T-cell (primary cell): ENCODE data around the gene ZNF700. TPM values are rescaled to one million over a fixed set of nuclear protein-coding genes. Genes with fewer than 3 reads are reported as not detected.
"Not testable (repeated sequence)": the region's sequence is repeated elsewhere in the genome, so short reads cannot be mapped to it uniquely, and the experiment has no call there.

Experiments used
- ATAC-seq, 4 experiments: fragments of 200-7000 bp in 3 of 4; fragments of 150-1000 bp in 1 of 4; cut with Tn5 transposase; replicated peaks in 1 of 4; 1 replicate in 3 of 4; 2 replicates in 1 of 4; pipeline ENCODE4 v1.10.0; 2021; ENCODE audit warnings: moderate library complexity in 3 of 4, mild to moderate bottlenecking in 2 of 4, moderate number of reproducible peaks in 1 of 4
- CTCF ChIA-PET, 2 donors: fragments of 300-600 bp; sonication (Branson Sonifier 250); formaldehyde crosslinking; loops; one replicate each; lab custom pipeline; 2022; ENCODE audit warnings: antibody characterized with exemption in 2 of 2; lab: Charles Lee
- POLR2A ChIA-PET, 2 donors: fragments of 300-600 bp; sonication (Branson Sonifier 250); formaldehyde crosslinking; loops; one replicate each; lab custom pipeline; 2022; ENCODE audit warnings: antibody characterized with exemption in 2 of 2; lab: Charles Lee
- DNase-seq, 35 experiments: peaks; one replicate each; pipeline versions ENCODE4 v3.0.0 to v3.0.0-alpha.2; 2013 to 2023
- H3K27ac ChIP-seq: one replicate; pipeline ENCODE4 v1.5.1; 2013; ENCODE audit warnings: low read length
- H3K27me3 ChIP-seq, 2 experiments: replicated peaks in 1 of 2; 1 replicate in 1 of 2; 2 replicates in 1 of 2; pipeline versions ENCODE4 v1.6.1 to v1.7.0; 2013; ENCODE audit warnings: low read length in 1 of 2, mixed read lengths in 1 of 2; ENCODE audit not compliant: control insufficient read depth in 2 of 2, insufficient read depth in 2 of 2; ENCODE audit errors: extremely low read depth in 1 of 2
- H3K36me3 ChIP-seq, 2 donors: 1 replicate in 1 of 2; 2 replicates in 1 of 2; pipeline versions ENCODE4 v1.6.1 to v1.7.0; 2013; ENCODE audit warnings: low read length in 1 of 2; ENCODE audit not compliant: control insufficient read depth in 2 of 2, insufficient read depth in 1 of 2; ENCODE audit errors: extremely low read depth in 1 of 2
- H3K4me1 ChIP-seq, 2 experiments: 1 replicate in 1 of 2; 2 replicates in 1 of 2; pipeline versions ENCODE4 v1.6.1 to v1.7.0; 2013; ENCODE audit warnings: low read length in 2 of 2, mixed read lengths in 1 of 2; ENCODE audit not compliant: insufficient read depth in 2 of 2, control insufficient read depth in 1 of 2; ENCODE audit errors: extremely low read depth in 1 of 2
- H3K4me3 ChIP-seq, 2 donors: 1 replicate in 1 of 2; 2 replicates in 1 of 2; pipeline versions ENCODE4 v1.5.1 to v1.7.0; 2013; ENCODE audit warnings: mild to moderate bottlenecking in 2 of 2, low read length in 1 of 2, moderate library complexity in 1 of 2; ENCODE audit not compliant: control insufficient read depth in 1 of 2; ENCODE audit errors: extremely low read depth in 1 of 2
- H3K9me3 ChIP-seq: 2 replicates; pipeline ENCODE4 v1.7.0; 2013
- H3K27ac Mint-ChIP-seq, 2 donors: one replicate each; pipeline ENCODE4 v1.8.0; 2020 to 2021; ENCODE audit warnings: mild to moderate bottlenecking in 2 of 2, mixed read lengths in 2 of 2
- H3K27me3 Mint-ChIP-seq, 2 donors: one replicate each; pipeline ENCODE4 v1.8.0; 2021 to 2022; ENCODE audit warnings: mixed read lengths in 2 of 2
- H3K36me3 Mint-ChIP-seq: one replicate; pipeline ENCODE4 v1.8.0; 2021; ENCODE audit warnings: mixed read lengths
- H3K4me1 Mint-ChIP-seq, 3 donors: one replicate each; pipeline ENCODE4 v1.8.0; 2020 to 2022; ENCODE audit warnings: mixed read lengths in 3 of 3, mild to moderate bottlenecking in 1 of 3
- H3K4me3 Mint-ChIP-seq, 3 donors: one replicate each; pipeline ENCODE4 v1.8.0; 2020 to 2022; ENCODE audit warnings: mild to moderate bottlenecking in 3 of 3, mixed read lengths in 3 of 3, moderate library complexity in 3 of 3
- H3K9me3 Mint-ChIP-seq, 3 donors: one replicate each; pipeline ENCODE4 v1.8.0; 2020 to 2022; ENCODE audit warnings: mixed read lengths in 3 of 3
- WGBS: methylation state at CpG from one replicate; pipeline ENCODE4 v1.1.5; 2013; ENCODE audit warnings: missing lambda C conversion rate; ENCODE audit not compliant: insufficient coverage; 5-methylcytosine and 5-hydroxymethylcytosine counted together
- total RNA-seq, 35 experiments: library from RNA in 6 of 35; stranded (reverse) in 6 of 35; fragments of 120-200 nt in 1 of 35; gene quantifications; one replicate each; pipeline versions ENCODE4 v1.2.1 to v1.2.4 and lab custom pipeline; 2013 to 2026

Gene ZNF700
- total RNA-seq, 5 donors from 2014 or later (not counting 1 experiment from before 2014, with no cell fraction given), result 17.2 to 19.7 (median 18.4) TPM

- H3K27ac ChIP-seq, result peak overlapping the region; percentile 59
- H3K9me3 Mint-ChIP-seq, result peaks cover 0 to 5% (median 3%) of the 10 kb centered on the region in 3 donors
Observed at GRCh38 chr19:11887234-11887610, 37.7 kb upstream of the ZNF700 start.

GRCh38 chr19:11887611-11888531 is 37.0 kb upstream of the ZNF700 start, which contains the start of gene ZNF69:
ZNF69 (plus strand) TSS chr19:11887782; CDS start chr19:11887924, 142 bp downstream.
- H3K27me3 Mint-ChIP-seq, result no peaks in the 10 kb centered on the region
- DNase-seq (peak; percentile 9 to 65 (median 44)), ATAC-seq (peak; percentile 84 to 92 (median 89))
- ChIA-PET POLR2A (no interaction called here), CTCF (interaction anchor here in 1 of 2 donors (0.6 to 1.2 kb wide), 3 partner anchors 90 to 101 kb away, joined by 3 to 7 read pairs (median 4); partner anchors contain the start of gene ZNF491)
- Histone ChIP-seq H3K9me3 (no peaks in the 10 kb centered on the region), H3K27ac (peak within 1 kb of the TSS; percentile 59), H3K4me1 (peaks cover 0 to 24% of the 10 kb centered on the region in 2 experiments), H3K36me3 (no peaks in the 10 kb centered on the region), H3K4me3 (peak within 1 kb of the TSS; percentile 77 to 85), H3K27me3 (no peaks in the 10 kb centered on the region)
- H3K27ac Mint-ChIP-seq, result peak within 1 kb of the TSS; percentile 85 to 91
- WGBS, result under 1% methylated on average over 46 of the region's 56 CpGs
- H3K9me3 Mint-ChIP-seq, result peaks cover 0 to 5% (median 3%) of the 10 kb centered on the region in 3 donors
- peak within 1 kb of the TSS; percentile 89 to 94 (median 89) for H3K4me3 Mint-ChIP-seq
- peaks cover 28 to 31% (median 29%) of the 10 kb centered on the region in 3 donors for H3K4me1 Mint-ChIP-seq
- no peaks in the 10 kb centered on the region for H3K36me3 Mint-ChIP-seq

More at GRCh38 chr19:11887234-11887610, 37.7 kb upstream of the ZNF700 start:
- Mint-ChIP-seq H3K4me3 (peak overlapping the region; percentile 89 to 94 (median 89)), H3K4me1 (peaks cover 28 to 31% (median 29%) of the 10 kb centered on the region in 3 donors), H3K36me3 (no peaks in the 10 kb centered on the region), H3K27ac (peak overlapping the region; percentile 85 to 91), H3K27me3 (no peaks in the 10 kb centered on the region)
- no peaks in the 10 kb centered on the region for H3K9me3 ChIP-seq
- peaks cover 0 to 24% of the 10 kb centered on the region in 2 experiments for H3K4me1 ChIP-seq
- POLR2A ChIA-PET, result no interaction called here
- no peak for DNase-seq
- no peaks in the 10 kb centered on the region for H3K36me3 ChIP-seq
- H3K4me3 ChIP-seq, result peak overlapping the region; percentile 77 to 85
- CTCF ChIA-PET, result interaction anchor here in 1 of 2 donors (0.6 to 1.2 kb wide), 2 partner anchors 89 to 100 kb away, joined by 4 to 7 read pairs; partner anchors contain the start of gene ZNF491
- whole genome bisulfite sequencing, result 41% methylated on average over 6 of the region's 7 CpGs
- ATAC-seq, result peak in 2 of 4 experiments; percentile 3 to 5
- H3K27me3 ChIP-seq, result no peaks in the 10 kb centered on the region

GRCh38 chr19:11889901-11890300 is 35.0 kb upstream of the ZNF700 start:
- Mint-ChIP-seq H3K4me3 (peak overlapping the region in 2 of 3 donors; percentile 49 to 94), H3K27ac (peak overlapping the region in 1 of 2 donors; percentile 34), H3K36me3 (peaks cover 12% of the 10 kb centered on the region), H3K4me1 (peaks cover 28 to 35% (median 31%) of the 10 kb centered on the region in 3 donors)
- H3K36me3 ChIP-seq, H3K9me3 ChIP-seq, H3K27ac ChIP-seq, H3K9me3 Mint-ChIP-seq, DNase-seq, POLR2A ChIA-PET, H3K27me3 ChIP-seq, ATAC-seq, H3K27me3 Mint-ChIP-seq, CTCF ChIA-PET, H3K4me3 ChIP-seq: not testable (repeated sequence)
- H3K4me1 ChIP-seq, result peaks cover 0 to 24% of the 10 kb centered on the region in 2 experiments
- no CpG with 5 or more reads among the region's 6 CpGs for WGBS

GRCh38 chr19:11890634-11891033 is 34.3 kb upstream of the ZNF700 start:
- no peaks in the 10 kb centered on the region for H3K36me3 ChIP-seq
- no peaks in the 10 kb centered on the region for H3K27me3 Mint-ChIP-seq
- ATAC-seq, result no peak
- no peaks in the 10 kb centered on the region for H3K9me3 ChIP-seq
- CTCF ChIA-PET, result no interaction called here
- H3K36me3 Mint-ChIP-seq, result peaks cover 18% of the 10 kb centered on the region
- peaks cover 3 to 9% (median 5%) of the 10 kb centered on the region in 3 donors for H3K9me3 Mint-ChIP-seq
- no peak overlapping the region for H3K27ac Mint-ChIP-seq
- H3K4me1 Mint-ChIP-seq, result peaks cover 28 to 35% (median 31%) of the 10 kb centered on the region in 3 donors
- no peak overlapping the region for H3K27ac ChIP-seq
- H3K4me3 ChIP-seq, result no peak overlapping the region
- POLR2A ChIA-PET, result no interaction called here
- H3K4me3 Mint-ChIP-seq, result no peak overlapping the region
- WGBS, result 95% methylated on average over 3 of the region's 5 CpGs
- no peaks in the 10 kb centered on the region for H3K27me3 ChIP-seq
- H3K4me1 ChIP-seq, result peaks cover 0 to 24% of the 10 kb centered on the region in 2 experiments
- no peak for DNase-seq

GRCh38 chr19:11894851-11895250 is 30.1 kb upstream of the ZNF700 start:
- Mint-ChIP-seq H3K4me1 (peaks cover 2 to 8% (median 3%) of the 10 kb centered on the region in 3 donors), H3K4me3 (no peak overlapping the region), H3K9me3 (peaks cover 2 to 14% (median 9%) of the 10 kb centered on the region in 3 donors), H3K36me3 (peaks cover 29% of the 10 kb centered on the region), H3K27me3 (no peaks in the 10 kb centered on the region), H3K27ac (no peak overlapping the region)
- ATAC-seq (no peak), DNase-seq (no peak)
- Histone ChIP-seq H3K36me3 (no peaks in the 10 kb centered on the region), H3K9me3 (no peaks in the 10 kb centered on the region), H3K27ac (no peak overlapping the region), H3K27me3 (no peaks in the 10 kb centered on the region), H3K4me3 (no peak overlapping the region), H3K4me1 (no peaks in the 10 kb centered on the region)
- ChIA-PET POLR2A (no interaction called here), CTCF (interaction anchor here in 1 of 2 donors (0.6 kb wide), 1 partner anchor 26 kb away, joined by 3 read pairs; no protein-coding TSS in a partner anchor)
- 96% methylated on average over 5 of the region's 6 CpGs for whole genome bisulfite sequencing

GRCh38 chr19:11902228-11902627 is 22.7 kb upstream of the ZNF700 start:
- POLR2A ChIA-PET, result no interaction called here

More at GRCh38 chr19:11902228-11902627, 22.7 kb upstream of the ZNF700 start:
- peaks cover 9 to 43% (median 35%) of the 10 kb centered on the region in 3 donors for H3K9me3 Mint-ChIP-seq
- no peaks in the 10 kb centered on the region for H3K4me1 ChIP-seq
- no peak overlapping the region for H3K27ac ChIP-seq
- CTCF ChIA-PET, result no interaction called here
- peaks cover 10 to 13% of the 10 kb centered on the region in 2 donors for H3K36me3 ChIP-seq
- no peaks in the 10 kb centered on the region for H3K27me3 ChIP-seq
- H3K9me3 ChIP-seq, result peaks cover 16% of the 10 kb centered on the region
- H3K4me3 ChIP-seq, result no peak overlapping the region
- no peak for DNase-seq
- no peak overlapping the region for H3K4me3 Mint-ChIP-seq
- no peak for ATAC-seq
- no peak overlapping the region for H3K27ac Mint-ChIP-seq
- no peaks in the 10 kb centered on the region for H3K27me3 Mint-ChIP-seq
- no CpG with 5 or more reads among the region's 3 CpGs for WGBS
- H3K36me3 Mint-ChIP-seq, result peaks cover 53% of the 10 kb centered on the region
- no peaks in the 10 kb centered on the region for H3K4me1 Mint-ChIP-seq
